Measurements from ENCODE around the gene UBIAD1.
"Not testable (repeated sequence)": the region's sequence is repeated elsewhere in the genome, so short reads cannot be mapped to it uniquely, and the experiment has no call there.

The UBIAD1 gene

GRCh38 chr1:11293856-11294255, 20.9 kb downstream of the UBIAD1 start:
- DNase-seq, result no peak
- no peaks in the 10 kb centered on the region for H3K27me3 ChIP-seq (replicated peaks; ENCODE audit: control insufficient read depth, insufficient read depth, low read length, poor library complexity, severe bottlenecking)
- H3K4me3 ChIP-seq (ENCODE audit: insufficient read depth, low read depth, low read length, poor library complexity, severe bottlenecking), result no peak overlapping the region
- no peak overlapping the region for H3K27ac ChIP-seq (ENCODE audit: insufficient read depth, low read length, poor library complexity, severe bottlenecking)
- H3K9me3 ChIP-seq (ENCODE audit: control insufficient read depth, low read length), result no peaks in the 10 kb centered on the region
- peaks cover 18% of the 10 kb centered on the region for H3K4me1 ChIP-seq (ENCODE audit: control insufficient read depth, insufficient read depth, low read length, poor library complexity, severe bottlenecking)
- H3K36me3 ChIP-seq (ENCODE audit: control insufficient read depth, insufficient read depth, low read length), result peaks cover 3% of the 10 kb centered on the region

- H3K36me3 ChIP-seq (ENCODE audit: control insufficient read depth, insufficient read depth, low read length), result peaks cover 2% of the 10 kb centered on the region
- DNase-seq, result no peak
- no peaks in the 10 kb centered on the region for H3K27me3 ChIP-seq (replicated peaks; ENCODE audit: control insufficient read depth, insufficient read depth, low read length, poor library complexity, severe bottlenecking)
- H3K4me1 ChIP-seq (ENCODE audit: control insufficient read depth, insufficient read depth, low read length, poor library complexity, severe bottlenecking), result peaks cover 18% of the 10 kb centered on the region
- H3K4me3 ChIP-seq (ENCODE audit: insufficient read depth, low read depth, low read length, poor library complexity, severe bottlenecking), result no peak overlapping the region
- no peaks in the 10 kb centered on the region for H3K9me3 ChIP-seq (ENCODE audit: control insufficient read depth, low read length)
- H3K27ac ChIP-seq (ENCODE audit: insufficient read depth, low read length, poor library complexity, severe bottlenecking), result peak overlapping the region; percentile 36
These were observed 22.0 kb downstream of the UBIAD1 start for GRCh38 chr1:11294951-11295350.

GRCh38 chr1:11295905-11296304, 22.9 kb downstream of the UBIAD1 start:
- Histone ChIP-seq H3K36me3 (ENCODE audit: control insufficient read depth, insufficient read depth, low read length) (no peaks in the 10 kb centered on the region), H3K4me1 (ENCODE audit: control insufficient read depth, insufficient read depth, low read length, poor library complexity, severe bottlenecking) (peaks cover 18% of the 10 kb centered on the region), H3K27me3 (replicated peaks; ENCODE audit: control insufficient read depth, insufficient read depth, low read length, poor library complexity, severe bottlenecking) (no peaks in the 10 kb centered on the region), H3K9me3 (ENCODE audit: control insufficient read depth, low read length) (no peaks in the 10 kb centered on the region), H3K27ac (ENCODE audit: insufficient read depth, low read length, poor library complexity, severe bottlenecking) (no peak overlapping the region), H3K4me3 (ENCODE audit: insufficient read depth, low read depth, low read length, poor library complexity, severe bottlenecking) (no peak overlapping the region)
- DNase-seq, result no peak

GRCh38 chr1:11297774-11298173, 24.8 kb downstream of the UBIAD1 start:
- DNase-seq; H3K9me3 ChIP-seq (ENCODE audit: control insufficient read depth, low read length): not testable (repeated sequence)

GRCh38 chr1:11298390-11299224, 25.6 kb downstream of the UBIAD1 start:
- Histone ChIP-seq H3K27me3 (replicated peaks; ENCODE audit: control insufficient read depth, insufficient read depth, low read length, poor library complexity, severe bottlenecking) (no peaks in the 10 kb centered on the region), H3K4me3 (ENCODE audit: insufficient read depth, low read depth, low read length, poor library complexity, severe bottlenecking) (no peak overlapping the region), H3K27ac (ENCODE audit: insufficient read depth, low read length, poor library complexity, severe bottlenecking) (no peak overlapping the region), H3K36me3 (ENCODE audit: control insufficient read depth, insufficient read depth, low read length) (no peaks in the 10 kb centered on the region), H3K4me1 (ENCODE audit: control insufficient read depth, insufficient read depth, low read length, poor library complexity, severe bottlenecking) (peaks cover 14% of the 10 kb centered on the region), H3K9me3 (ENCODE audit: control insufficient read depth, low read length) (no peaks in the 10 kb centered on the region)
- DNase-seq, result no peak

More at GRCh38 chr1:11297774-11298173, 24.8 kb downstream of the UBIAD1 start:
- not testable (repeated sequence) for H3K36me3 ChIP-seq (ENCODE audit: control insufficient read depth, insufficient read depth, low read length); H3K4me3 ChIP-seq (ENCODE audit: insufficient read depth, low read depth, low read length, poor library complexity, severe bottlenecking); H3K27me3 ChIP-seq (replicated peaks; ENCODE audit: control insufficient read depth, insufficient read depth, low read length, poor library complexity, severe bottlenecking); H3K27ac ChIP-seq (ENCODE audit: insufficient read depth, low read length, poor library complexity, severe bottlenecking)
- H3K4me1 ChIP-seq (ENCODE audit: control insufficient read depth, insufficient read depth, low read length, poor library complexity, severe bottlenecking), result peaks cover 14% of the 10 kb centered on the region

GRCh38 chr1:11299225-11299574, 26.2 kb downstream of the UBIAD1 start:
- H3K9me3 ChIP-seq (ENCODE audit: control insufficient read depth, low read length), result no peaks in the 10 kb centered on the region
- no peak overlapping the region for H3K27ac ChIP-seq (ENCODE audit: insufficient read depth, low read length, poor library complexity, severe bottlenecking)
- no peak overlapping the region for H3K4me3 ChIP-seq (ENCODE audit: insufficient read depth, low read depth, low read length, poor library complexity, severe bottlenecking)
- H3K27me3 ChIP-seq (replicated peaks; ENCODE audit: control insufficient read depth, insufficient read depth, low read length, poor library complexity, severe bottlenecking), result no peaks in the 10 kb centered on the region
- H3K4me1 ChIP-seq (ENCODE audit: control insufficient read depth, insufficient read depth, low read length, poor library complexity, severe bottlenecking), result peaks cover 14% of the 10 kb centered on the region
- DNase-seq, result no peak
- no peaks in the 10 kb centered on the region for H3K36me3 ChIP-seq (ENCODE audit: control insufficient read depth, insufficient read depth, low read length)

- no peaks in the 10 kb centered on the region for H3K36me3 ChIP-seq (ENCODE audit: control insufficient read depth, insufficient read depth, low read length)
- H3K4me1 ChIP-seq (ENCODE audit: control insufficient read depth, insufficient read depth, low read length, poor library complexity, severe bottlenecking), result no peaks in the 10 kb centered on the region
- H3K4me3 ChIP-seq (ENCODE audit: insufficient read depth, low read depth, low read length, poor library complexity, severe bottlenecking), result no peak overlapping the region
- H3K27ac ChIP-seq (ENCODE audit: insufficient read depth, low read length, poor library complexity, severe bottlenecking), result no peak overlapping the region
- no peak for DNase-seq
- H3K27me3 ChIP-seq (replicated peaks; ENCODE audit: control insufficient read depth, insufficient read depth, low read length, poor library complexity, severe bottlenecking), result no peaks in the 10 kb centered on the region
- no peaks in the 10 kb centered on the region for H3K9me3 ChIP-seq (ENCODE audit: control insufficient read depth, low read length)
These were observed 28.6 kb downstream of the UBIAD1 start for GRCh38 chr1:11301601-11302000.

- no peaks in the 10 kb centered on the region for H3K9me3 ChIP-seq (ENCODE audit: control insufficient read depth, low read length)
- H3K36me3 ChIP-seq (ENCODE audit: control insufficient read depth, insufficient read depth, low read length), result no peaks in the 10 kb centered on the region
- DNase-seq, result no peak
- no peaks in the 10 kb centered on the region for H3K27me3 ChIP-seq (replicated peaks; ENCODE audit: control insufficient read depth, insufficient read depth, low read length, poor library complexity, severe bottlenecking)
- H3K4me3 ChIP-seq (ENCODE audit: insufficient read depth, low read depth, low read length, poor library complexity, severe bottlenecking), result no peak overlapping the region
- no peak overlapping the region for H3K27ac ChIP-seq (ENCODE audit: insufficient read depth, low read length, poor library complexity, severe bottlenecking)
- H3K4me1 ChIP-seq (ENCODE audit: control insufficient read depth, insufficient read depth, low read length, poor library complexity, severe bottlenecking), result no peaks in the 10 kb centered on the region
These were observed 29.4 kb downstream of the UBIAD1 start for GRCh38 chr1:11302366-11302765.

GRCh38 chr1:11305516-11305915, 32.5 kb downstream of the UBIAD1 start:
- H3K27me3 ChIP-seq (replicated peaks; ENCODE audit: control insufficient read depth, insufficient read depth, low read length, poor library complexity, severe bottlenecking); H3K4me1 ChIP-seq (ENCODE audit: control insufficient read depth, insufficient read depth, low read length, poor library complexity, severe bottlenecking); H3K4me3 ChIP-seq (ENCODE audit: insufficient read depth, low read depth, low read length, poor library complexity, severe bottlenecking); DNase-seq; H3K9me3 ChIP-seq (ENCODE audit: control insufficient read depth, low read length); H3K27ac ChIP-seq (ENCODE audit: insufficient read depth, low read length, poor library complexity, severe bottlenecking); H3K36me3 ChIP-seq (ENCODE audit: control insufficient read depth, insufficient read depth, low read length): not testable (repeated sequence)

- no peak for DNase-seq
- Histone ChIP-seq H3K9me3 (ENCODE audit: control insufficient read depth, low read length) (no peaks in the 10 kb centered on the region), H3K4me1 (ENCODE audit: control insufficient read depth, insufficient read depth, low read length, poor library complexity, severe bottlenecking) (no peaks in the 10 kb centered on the region), H3K27me3 (replicated peaks; ENCODE audit: control insufficient read depth, insufficient read depth, low read length, poor library complexity, severe bottlenecking) (no peaks in the 10 kb centered on the region), H3K27ac (ENCODE audit: insufficient read depth, low read length, poor library complexity, severe bottlenecking) (no peak overlapping the region), H3K36me3 (ENCODE audit: control insufficient read depth, insufficient read depth, low read length) (no peaks in the 10 kb centered on the region), H3K4me3 (ENCODE audit: insufficient read depth, low read depth, low read length, poor library complexity, severe bottlenecking) (no peak overlapping the region)
These were observed 34.9 kb downstream of the UBIAD1 start for GRCh38 chr1:11307852-11308251.
